GM19328 (cell line): ENCODE measurements around the gene APOM.

Experiments used
- ATAC-seq: cut with Tn5 transposase; IDR thresholded peaks from one replicate; pipeline ENCODE4 v1.9.1; 2021; ENCODE audit warnings: mild to moderate bottlenecking, moderate library complexity; ENCODE audit not compliant: unreplicated experiment

APOM gene

DNA sequence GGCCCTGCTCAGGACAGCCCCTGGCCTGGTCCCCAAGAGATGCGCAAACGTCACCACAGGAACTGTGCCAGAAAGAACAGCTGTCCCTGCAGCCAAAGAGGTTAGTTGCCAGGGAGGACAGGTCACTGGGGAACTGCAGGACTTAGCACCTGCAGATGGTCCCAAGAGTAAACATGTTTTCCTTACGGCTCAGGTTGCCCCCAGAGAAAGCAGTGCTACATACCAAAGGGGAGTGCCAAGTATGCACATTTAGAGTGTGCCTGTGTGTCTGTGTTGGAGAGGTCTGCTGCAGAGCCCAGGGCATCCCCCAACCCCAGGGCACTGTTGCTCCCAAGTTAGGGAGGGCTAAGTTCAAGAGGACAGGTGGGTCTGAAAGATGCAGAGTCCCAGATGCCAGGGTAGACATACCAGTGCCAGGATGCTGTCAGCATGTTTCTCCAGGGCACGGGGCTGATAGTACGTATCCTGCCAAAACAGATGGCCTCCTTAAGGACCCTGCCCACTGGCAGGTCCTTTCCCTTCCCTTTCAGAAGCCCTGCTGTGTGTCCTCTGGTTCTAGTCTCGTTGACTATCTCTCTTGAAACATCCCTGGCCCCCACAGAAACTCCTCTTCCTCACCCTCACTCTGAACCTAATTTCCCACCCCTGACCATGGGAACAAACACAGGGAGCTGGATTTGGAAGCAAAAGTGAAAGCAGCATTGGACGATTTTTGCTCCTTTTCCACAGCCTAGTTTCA lies 46.1 kb downstream of the APOM start:
- no peak for ATAC-seq

- no peak for ATAC-seq
These were observed 46.7 kb downstream of the APOM start for GRCh38 chr6:31702405-31702818.

DNA sequence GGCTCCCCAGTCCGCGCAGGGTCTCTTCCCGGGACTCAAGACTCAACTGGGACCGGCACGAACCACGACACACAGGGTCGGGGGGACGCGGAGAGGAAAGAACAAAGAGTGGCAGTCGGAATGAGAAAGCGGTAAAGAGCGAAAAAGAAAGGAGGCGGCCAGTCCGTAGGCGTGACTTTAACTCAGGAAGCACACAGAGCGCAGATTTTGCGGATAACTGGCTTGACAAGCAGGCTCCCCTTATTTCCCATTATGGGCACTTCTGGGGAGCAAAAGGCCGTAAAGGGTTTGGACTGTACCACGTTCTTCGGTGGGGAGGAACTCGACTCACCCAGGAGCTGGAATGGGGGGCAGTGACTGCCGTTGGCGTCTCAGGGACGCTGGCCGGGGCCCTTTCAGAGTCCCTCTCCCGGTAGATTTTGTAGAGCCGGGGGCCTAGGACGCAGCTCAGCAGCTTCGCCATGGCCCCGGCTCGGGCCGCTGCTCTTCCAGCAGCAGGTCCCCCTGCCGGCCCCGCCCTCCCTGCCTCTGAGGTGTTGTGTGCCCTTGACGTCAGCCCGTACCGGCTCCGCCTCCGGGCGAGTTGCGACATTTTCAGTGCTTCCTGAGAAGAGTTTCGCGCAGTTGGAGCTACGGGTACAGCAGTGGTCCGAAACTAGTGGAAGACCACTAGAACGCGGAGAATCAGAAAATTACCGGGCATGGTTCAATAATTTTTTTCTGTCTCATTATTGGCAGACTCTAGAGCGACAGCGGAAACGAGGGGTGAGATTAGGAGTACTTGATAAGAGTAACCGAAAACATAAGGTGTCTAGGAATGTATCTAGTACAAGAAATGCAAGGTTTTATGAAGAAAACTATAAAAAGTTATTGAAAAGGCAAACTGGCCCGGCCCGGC lies 47.4 kb downstream of the APOM start, which contains the start of gene ABHD16A:
ABHD16A (minus strand) TSS at position 506 of the 898 bp plus-strand sequence; CDS start at position 463, 43 bp downstream.
- peak; percentile 83 for ATAC-seq

DNA sequence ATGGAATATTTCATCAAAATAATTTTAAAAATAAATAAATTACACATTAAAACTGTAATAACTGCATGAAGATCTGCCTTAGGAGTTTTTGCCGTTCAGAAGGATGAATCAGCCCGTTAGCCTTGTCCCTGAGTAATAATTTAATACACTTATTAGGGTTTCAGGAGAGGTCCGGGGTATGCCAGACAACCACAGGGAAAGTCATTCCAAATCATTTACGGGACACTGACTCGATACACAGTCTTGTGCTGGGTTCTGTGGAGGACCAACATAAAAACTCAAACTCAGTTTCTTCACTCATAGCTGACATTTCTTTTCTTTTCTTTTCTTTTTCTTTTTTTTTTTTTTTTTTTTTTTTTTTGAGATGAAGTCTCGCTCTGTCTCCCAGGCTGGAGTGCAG lies 50.2 kb downstream of the APOM start:
- ATAC-seq, result no peak

DNA sequence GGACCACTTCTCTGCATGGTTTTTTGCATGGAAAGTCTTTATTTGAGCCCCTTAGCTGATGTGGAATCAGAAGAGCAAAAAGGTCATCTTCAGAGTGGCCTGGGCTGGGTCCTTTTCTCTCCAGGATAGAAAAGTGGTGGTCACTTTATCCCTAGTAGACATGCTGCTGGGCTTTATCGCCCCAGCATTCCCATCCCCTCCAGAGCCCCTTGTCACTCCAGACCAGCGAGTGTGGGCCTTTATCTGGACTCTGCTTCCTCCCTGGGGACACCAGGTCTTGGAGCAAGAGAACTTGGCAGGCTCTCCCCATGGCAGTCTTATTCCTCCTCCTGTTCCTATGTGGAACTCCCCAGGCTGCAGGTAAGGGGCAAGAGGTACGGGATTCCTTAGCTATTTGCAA lies 50.9 kb downstream of the APOM start, which contains the start of gene LY6G6F:
LY6G6F (plus strand) TSS at position 268 of the 400 bp plus-strand sequence; CDS start at position 309, 41 bp downstream.
- no peak for ATAC-seq

DNA sequence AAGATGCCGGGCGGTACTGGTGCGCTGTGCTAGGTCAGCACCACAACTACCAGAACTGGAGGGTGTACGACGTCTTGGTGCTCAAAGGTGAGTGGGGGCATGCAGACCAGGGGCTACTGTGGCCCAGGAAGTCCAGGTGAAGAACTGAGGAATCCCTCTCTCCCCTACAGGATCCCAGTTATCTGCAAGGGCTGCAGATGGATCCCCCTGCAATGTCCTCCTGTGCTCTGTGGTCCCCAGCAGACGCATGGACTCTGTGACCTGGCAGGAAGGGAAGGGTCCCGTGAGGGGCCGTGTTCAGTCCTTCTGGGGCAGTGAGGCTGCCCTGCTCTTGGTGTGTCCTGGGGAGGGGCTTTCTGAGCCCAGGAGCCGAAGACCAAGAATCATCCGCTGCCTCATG lies 52.0 kb downstream of the APOM start:
- ATAC-seq, result no peak
